Kidney epithelial cell (primary cell): ENCODE results near the gene DNAH8. TPM values are rescaled to one million over a fixed set of nuclear protein-coding genes. Genes with fewer than 3 reads are reported as not detected.

Source experiments
- DNase-seq: peaks from one replicate; pipeline ENCODE4 v3.0.0-alpha.2; 2010; ENCODE audit warnings: low read depth
- H3K27me3 ChIP-seq: 2 replicates; pipeline ENCODE4 v1.6.0; 2011; ENCODE audit warnings: low read length; ENCODE audit not compliant: control insufficient read depth, insufficient read depth
- H3K36me3 ChIP-seq: 2 replicates; pipeline ENCODE4 v1.5.1; 2011; ENCODE audit warnings: low read length; ENCODE audit not compliant: control insufficient read depth, insufficient read depth
- H3K4me3 ChIP-seq: 2 replicates; pipeline ENCODE4 v1.5.1; 2011; ENCODE audit warnings: low read depth, mild to moderate bottlenecking, control low read depth, low read length
- total RNA-seq: library from RNA; depleted of rRNA; stranded (reverse); fragments of >200 nt; gene quantifications from 2 replicates; pipeline ENCODE4 v1.2.3, GENCODE V29; 2015
- TF ChIP-seq, protein P1 (sequence below): IDR thresholded peaks from 2 replicates; pipeline ENCODE4 v1.5.1; 2011; ENCODE audit warnings: mild to moderate bottlenecking, moderate library complexity, low read length, control low read depth, inconsistent platforms; ENCODE audit not compliant: insufficient read depth, poor library complexity, severe bottlenecking

Gene DNAH8
- total RNA-seq, 1 donor from 2014 or later = not detected

DNA sequence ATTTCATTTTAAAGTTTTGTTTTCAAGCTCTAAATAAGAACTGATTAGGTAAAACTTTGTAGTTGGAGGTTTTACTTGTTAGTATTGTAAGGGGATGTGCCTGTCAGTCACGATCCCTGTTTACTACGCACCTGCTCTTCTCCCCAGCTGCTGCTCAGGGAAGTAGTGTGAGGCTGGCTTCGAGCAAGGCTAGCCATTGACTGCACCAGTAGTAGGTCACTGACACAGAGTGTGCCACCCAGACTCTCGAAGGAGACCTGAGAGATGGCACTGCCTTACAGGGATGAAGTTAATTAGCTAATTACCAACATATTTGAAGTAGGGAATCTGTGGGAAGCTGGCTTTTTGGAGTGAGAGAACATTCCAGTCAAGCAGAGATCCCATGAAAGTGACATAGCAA, 89.2 kb downstream of the DNAH8 start:
- TF ChIP-seq, protein P1, sequence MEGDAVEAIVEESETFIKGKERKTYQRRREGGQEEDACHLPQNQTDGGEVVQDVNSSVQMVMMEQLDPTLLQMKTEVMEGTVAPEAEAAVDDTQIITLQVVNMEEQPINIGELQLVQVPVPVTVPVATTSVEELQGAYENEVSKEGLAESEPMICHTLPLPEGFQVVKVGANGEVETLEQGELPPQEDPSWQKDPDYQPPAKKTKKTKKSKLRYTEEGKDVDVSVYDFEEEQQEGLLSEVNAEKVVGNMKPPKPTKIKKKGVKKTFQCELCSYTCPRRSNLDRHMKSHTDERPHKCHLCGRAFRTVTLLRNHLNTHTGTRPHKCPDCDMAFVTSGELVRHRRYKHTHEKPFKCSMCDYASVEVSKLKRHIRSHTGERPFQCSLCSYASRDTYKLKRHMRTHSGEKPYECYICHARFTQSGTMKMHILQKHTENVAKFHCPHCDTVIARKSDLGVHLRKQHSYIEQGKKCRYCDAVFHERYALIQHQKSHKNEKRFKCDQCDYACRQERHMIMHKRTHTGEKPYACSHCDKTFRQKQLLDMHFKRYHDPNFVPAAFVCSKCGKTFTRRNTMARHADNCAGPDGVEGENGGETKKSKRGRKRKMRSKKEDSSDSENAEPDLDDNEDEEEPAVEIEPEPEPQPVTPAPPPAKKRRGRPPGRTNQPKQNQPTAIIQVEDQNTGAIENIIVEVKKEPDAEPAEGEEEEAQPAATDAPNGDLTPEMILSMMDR = no peak
- no peaks in the 10 kb centered on the region for H3K27me3 ChIP-seq
- H3K4me3 ChIP-seq = no peak overlapping the region
- no peaks in the 10 kb centered on the region for H3K36me3 ChIP-seq
- no peak for DNase-seq

DNA sequence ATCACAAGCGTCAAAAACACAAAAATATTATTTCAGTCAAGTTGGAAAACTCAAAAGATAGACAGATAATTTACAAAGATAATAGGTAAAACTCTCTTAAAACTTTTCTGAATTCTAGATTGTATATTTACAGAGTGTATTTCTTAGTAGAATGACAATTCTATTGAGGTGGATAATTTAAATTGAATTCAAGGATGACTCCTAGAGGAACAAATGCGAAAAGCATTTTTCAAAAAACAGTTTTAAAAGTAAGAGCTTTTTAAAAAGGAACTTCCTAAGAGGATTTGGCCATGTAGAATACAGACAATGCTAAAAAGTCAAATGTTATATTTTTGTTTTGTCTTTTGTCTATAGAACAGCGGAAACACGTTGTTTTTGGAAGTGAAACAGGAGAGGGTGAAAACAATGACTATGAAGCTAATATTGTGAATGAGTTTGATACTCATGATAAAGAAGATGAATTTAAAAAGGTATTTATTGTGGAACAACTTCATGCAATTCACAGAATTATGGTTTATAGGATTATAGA, 90.1 kb downstream of the DNAH8 start:
- Histone ChIP-seq H3K4me3 (no peak overlapping the region), H3K27me3 (no peaks in the 10 kb centered on the region), H3K36me3 (no peaks in the 10 kb centered on the region)
- TF ChIP-seq, protein P1 = no peak
- no peak for DNase-seq

DNA sequence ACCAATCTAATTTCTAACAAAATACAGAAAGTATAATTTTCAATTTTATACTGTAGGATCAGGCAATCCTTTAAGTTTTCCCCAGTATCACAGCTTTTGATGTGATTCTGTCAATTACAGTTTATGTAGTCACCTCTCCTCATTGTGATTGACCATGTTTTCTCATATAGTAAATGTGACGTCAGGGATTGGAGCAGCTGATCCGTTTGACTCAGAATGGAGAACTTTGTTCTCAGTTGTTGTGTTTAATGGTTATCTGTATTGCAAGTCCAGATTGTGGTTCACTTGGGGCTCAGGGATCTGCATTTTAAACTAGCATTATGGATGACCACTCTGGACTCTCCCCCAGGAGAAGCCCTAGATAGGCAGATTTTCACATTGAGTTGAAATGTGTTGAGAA, 90.6 kb downstream of the DNAH8 start:
- TF ChIP-seq, protein P1 = no peak
- H3K36me3 ChIP-seq = no peaks in the 10 kb centered on the region
- no peak overlapping the region for H3K4me3 ChIP-seq
- no peaks in the 10 kb centered on the region for H3K27me3 ChIP-seq
- no peak for DNase-seq

DNA sequence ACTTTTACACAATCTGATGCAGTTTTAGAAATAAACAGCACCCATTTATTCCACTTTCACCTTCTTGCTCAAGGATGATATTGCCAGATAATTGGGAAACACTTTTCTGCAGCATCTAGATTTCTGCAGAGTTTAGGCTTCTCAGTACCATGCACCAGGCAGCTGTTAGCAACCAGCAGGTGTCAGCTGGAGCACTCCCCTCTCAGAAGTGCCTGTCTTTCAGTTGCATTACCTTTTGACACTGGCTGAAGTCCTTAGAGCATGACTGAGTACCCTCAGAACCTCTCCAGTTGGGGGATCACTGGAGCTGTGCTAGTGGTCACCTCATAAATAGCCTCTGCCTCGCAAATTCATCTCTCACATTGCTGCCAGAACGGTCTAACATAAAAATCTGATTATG, 91.2 kb downstream of the DNAH8 start:
- Histone ChIP-seq H3K36me3 (no peaks in the 10 kb centered on the region), H3K27me3 (no peaks in the 10 kb centered on the region), H3K4me3 (no peak overlapping the region)
- TF ChIP-seq, protein P1 = no peak
- no peak for DNase-seq

DNA sequence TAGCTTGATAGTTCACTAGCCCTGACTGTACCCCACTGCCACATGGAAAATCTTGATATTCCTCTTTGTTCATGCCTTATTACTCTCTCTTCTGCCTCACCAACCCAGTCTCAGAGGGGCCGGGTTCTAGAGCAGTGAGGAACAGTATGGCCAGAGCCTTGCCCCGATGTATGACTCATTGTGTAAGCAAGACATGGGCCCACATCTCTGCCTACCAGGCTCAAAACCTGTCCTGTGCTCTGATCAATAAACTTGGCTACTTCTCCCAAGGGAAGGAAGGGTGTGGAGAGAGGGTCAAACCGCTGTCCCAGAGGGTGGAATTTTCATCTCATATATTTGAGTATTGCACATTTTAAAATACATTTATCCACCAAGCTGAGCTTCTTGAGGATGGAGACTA, 91.7 kb downstream of the DNAH8 start:
- Histone ChIP-seq H3K36me3 (no peaks in the 10 kb centered on the region), H3K4me3 (no peak overlapping the region), H3K27me3 (no peaks in the 10 kb centered on the region)
- no peak for DNase-seq
- TF ChIP-seq, protein P1 = no peak

DNA sequence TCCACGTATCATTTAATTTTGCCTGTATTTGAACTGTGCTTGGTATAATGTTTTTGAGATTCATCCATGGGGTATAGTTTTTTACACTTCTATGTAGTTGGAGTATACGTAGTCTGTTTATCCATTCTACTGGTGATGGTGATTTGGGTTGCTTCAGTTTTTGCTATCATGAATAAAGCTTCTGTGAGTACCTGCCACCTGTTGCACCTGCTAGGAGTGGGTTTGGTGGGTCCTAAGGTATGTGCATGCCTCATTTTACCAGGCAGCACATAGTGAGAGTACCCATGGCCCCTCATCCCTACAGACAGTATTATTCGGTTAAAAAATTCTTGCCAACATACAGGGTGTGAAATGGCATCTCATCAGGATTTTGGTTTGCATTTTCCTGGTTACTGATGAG, 92.9 kb downstream of the DNAH8 start:
- Histone ChIP-seq H3K4me3 (no peak overlapping the region), H3K27me3 (no peaks in the 10 kb centered on the region)
- TF ChIP-seq, protein P1 = no peak

More for the DNA sequence above, 92.9 kb downstream of the DNAH8 start:
- no peak for DNase-seq
- H3K36me3 ChIP-seq = no peaks in the 10 kb centered on the region
